GM15510 (cell line): ENCODE measurements around the gene ACER2.

Experiments used
- POLR2A ChIP-seq: IDR thresholded peaks from 3 replicates; pipeline ENCODE4 v1.6.1; 2011; ENCODE audit warnings: borderline replicate concordance; ENCODE audit not compliant: insufficient read length; ENCODE audit errors: extremely low read depth

The ACER2 gene

GRCh38 chr9:19408693-19409400 lies at the start of gene ACER2:
Gene ACER2, plus strand, starts transcription at chr9:19409009. Its CDS starts 76 bp downstream, at chr9:19409085.
- peak; percentile 85 for TF ChIP-seq POLR2A

GRCh38 chr9:19369107-19369506 lies 39.7 kb upstream of the ACER2 start:
- no peak for TF ChIP-seq POLR2A

- TF ChIP-seq POLR2A = no peak
Measured at GRCh38 chr9:19371942-19372341, 36.9 kb upstream of the ACER2 start.

- no peak for TF ChIP-seq POLR2A
Measured at GRCh38 chr9:19372567-19372966, 36.2 kb upstream of the ACER2 start.

GRCh38 chr9:19373527-19373926 lies 35.3 kb upstream of the ACER2 start:
- TF ChIP-seq POLR2A = no peak

GRCh38 chr9:19375538-19375937 lies 33.3 kb upstream of the ACER2 start:
- no peak for TF ChIP-seq POLR2A

- no peak for TF ChIP-seq POLR2A
Measured at GRCh38 chr9:19376931-19377330, 31.9 kb upstream of the ACER2 start.

- TF ChIP-seq POLR2A = no peak
Measured at GRCh38 chr9:19378164-19378563, 30.6 kb upstream of the ACER2 start.

GRCh38 chr9:19378647-19379046 lies 30.2 kb upstream of the ACER2 start:
- no peak for TF ChIP-seq POLR2A

- TF ChIP-seq POLR2A = no peak
Measured at GRCh38 chr9:19379283-19379682, 29.5 kb upstream of the ACER2 start.

- TF ChIP-seq POLR2A = no peak
Measured at GRCh38 chr9:19379697-19380046, 29.1 kb upstream of the ACER2 start.

GRCh38 chr9:19380826-19381075 lies 28.1 kb upstream of the ACER2 start:
- no peak for TF ChIP-seq POLR2A

GRCh38 chr9:19381656-19382055 lies 27.2 kb upstream of the ACER2 start:
- TF ChIP-seq POLR2A = no peak

- no peak for TF ChIP-seq POLR2A
Measured at GRCh38 chr9:19385786-19386501, 22.9 kb upstream of the ACER2 start.

GRCh38 chr9:19386502-19387044 lies 22.2 kb upstream of the ACER2 start:
- no peak for TF ChIP-seq POLR2A

- TF ChIP-seq POLR2A = no peak
Measured at GRCh38 chr9:19387317-19387716, 21.5 kb upstream of the ACER2 start.

GRCh38 chr9:19397845-19398244 lies 11.0 kb upstream of the ACER2 start:
- TF ChIP-seq POLR2A = no peak

- TF ChIP-seq POLR2A = no peak
Measured at GRCh38 chr9:19404283-19405075, 4.3 kb upstream of the ACER2 start.
